Subcutaneous abdominal adipose tissue (tissue), 5 donors: ENCODE results near the gene FAM117A.

Experiments
- H3K27ac ChIP-seq: one replicate; pipeline ENCODE4 v1.7.0; 2013; ENCODE audit warnings: low read depth, mild to moderate bottlenecking, inconsistent platforms, low read length, moderate library complexity
- H3K27me3 ChIP-seq, 5 donors: one replicate each; pipeline ENCODE4 v1.7.0; 2013; ENCODE audit warnings: low read length in 5 of 5, inconsistent platforms in 1 of 5; ENCODE audit not compliant: control insufficient read depth in 5 of 5, insufficient read depth in 4 of 5
- H3K36me3 ChIP-seq, 5 donors: one replicate each; pipeline ENCODE4 v1.7.0; 2013; ENCODE audit warnings: low read length in 5 of 5; ENCODE audit not compliant: control insufficient read depth in 5 of 5, insufficient read depth in 5 of 5
- H3K4me1 ChIP-seq, 5 donors: one replicate each; pipeline ENCODE4 v1.7.0; 2013; ENCODE audit warnings: low read length in 5 of 5, mild to moderate bottlenecking in 3 of 5, moderate library complexity in 1 of 5; ENCODE audit not compliant: control insufficient read depth in 5 of 5, insufficient read depth in 5 of 5
- H3K4me3 ChIP-seq, 5 donors: one replicate each; pipeline ENCODE4 v1.7.0; 2013; ENCODE audit warnings: low read length in 5 of 5, low read depth in 1 of 5
- H3K9ac ChIP-seq, 5 donors: one replicate each; pipeline ENCODE4 v1.7.0; 2013; ENCODE audit warnings: low read length in 5 of 5, mild to moderate bottlenecking in 4 of 5, moderate library complexity in 3 of 5
- H3K9me3 ChIP-seq, 5 donors: one replicate each; pipeline ENCODE4 v1.7.0; 2013; ENCODE audit warnings: low read length in 5 of 5; ENCODE audit not compliant: control insufficient read depth in 5 of 5
- donor health status: healthy.
- donor health status: healthy.
- donor health status: healthy.
- donor health status: healthy.
- donor health status: healthy.

The FAM117A gene

GRCh38 chr17:49698005-49698404 is 65.9 kb downstream of the FAM117A start:
- Histone ChIP-seq H3K9ac (no peak overlapping the region), H3K4me1 (peaks cover 1 to 6% (median 6%) of the 10 kb centered on the region in 5 donors), H3K9me3 (no peaks in the 10 kb centered on the region), H3K36me3 (peaks cover 6 to 35% (median 35%) of the 10 kb centered on the region in 5 donors), H3K4me3 (no peak overlapping the region), H3K27me3 (no peaks in the 10 kb centered on the region), H3K27ac (no peak overlapping the region)

GRCh38 chr17:49696233-49696761 is 67.6 kb downstream of the FAM117A start:
- peaks cover 3 to 19% (median 17%) of the 10 kb centered on the region in 5 donors for H3K36me3 ChIP-seq
- no peak overlapping the region for H3K27ac ChIP-seq
- no peak overlapping the region for H3K9ac ChIP-seq

GRCh38 chr17:49695698-49696232 is 68.2 kb downstream of the FAM117A start:
- peaks cover 0 to 13% (median 12%) of the 10 kb centered on the region in 5 donors for H3K36me3 ChIP-seq
- H3K9me3 ChIP-seq, result no peaks in the 10 kb centered on the region
- no peak overlapping the region for H3K9ac ChIP-seq
- H3K27me3 ChIP-seq, result peaks cover 0 to 2% (median 0%) of the 10 kb centered on the region in 5 donors
- H3K27ac ChIP-seq, result no peak overlapping the region
- no peak overlapping the region for H3K4me3 ChIP-seq
- H3K4me1 ChIP-seq, result peaks cover 1 to 17% (median 6%) of the 10 kb centered on the region in 5 donors

More at GRCh38 chr17:49696233-49696761, 67.6 kb downstream of the FAM117A start:
- Histone ChIP-seq H3K4me3 (no peak overlapping the region), H3K27me3 (peaks cover 0 to 2% (median 0%) of the 10 kb centered on the region in 5 donors), H3K9me3 (no peaks in the 10 kb centered on the region), H3K4me1 (peaks cover 1 to 12% (median 6%) of the 10 kb centered on the region in 5 donors)

GRCh38 chr17:49694847-49695697 is 68.9 kb downstream of the FAM117A start:
- Histone ChIP-seq H3K4me3 (peak overlapping the region in 1 of 5 donors; percentile 29), H3K36me3 (peaks cover 0 to 7% (median 5%) of the 10 kb centered on the region in 5 donors), H3K9me3 (no peaks in the 10 kb centered on the region), H3K9ac (no peak overlapping the region), H3K27ac (no peak overlapping the region), H3K27me3 (peaks cover 0 to 2% (median 0%) of the 10 kb centered on the region in 5 donors), H3K4me1 (peaks cover 1 to 20% (median 6%) of the 10 kb centered on the region in 5 donors)

- peaks cover 0 to 2% (median 0%) of the 10 kb centered on the region in 5 donors for H3K27me3 ChIP-seq
- no peak overlapping the region for H3K4me3 ChIP-seq
- H3K4me1 ChIP-seq, result peaks cover 0 to 35% (median 12%) of the 10 kb centered on the region in 5 donors
- H3K36me3 ChIP-seq, result no peaks in the 10 kb centered on the region
- H3K9ac ChIP-seq, result no peak overlapping the region
- no peak overlapping the region for H3K27ac ChIP-seq
- H3K9me3 ChIP-seq, result no peaks in the 10 kb centered on the region
These were observed 71.2 kb downstream of the FAM117A start for GRCh38 chr17:49692751-49693150.

DNA sequence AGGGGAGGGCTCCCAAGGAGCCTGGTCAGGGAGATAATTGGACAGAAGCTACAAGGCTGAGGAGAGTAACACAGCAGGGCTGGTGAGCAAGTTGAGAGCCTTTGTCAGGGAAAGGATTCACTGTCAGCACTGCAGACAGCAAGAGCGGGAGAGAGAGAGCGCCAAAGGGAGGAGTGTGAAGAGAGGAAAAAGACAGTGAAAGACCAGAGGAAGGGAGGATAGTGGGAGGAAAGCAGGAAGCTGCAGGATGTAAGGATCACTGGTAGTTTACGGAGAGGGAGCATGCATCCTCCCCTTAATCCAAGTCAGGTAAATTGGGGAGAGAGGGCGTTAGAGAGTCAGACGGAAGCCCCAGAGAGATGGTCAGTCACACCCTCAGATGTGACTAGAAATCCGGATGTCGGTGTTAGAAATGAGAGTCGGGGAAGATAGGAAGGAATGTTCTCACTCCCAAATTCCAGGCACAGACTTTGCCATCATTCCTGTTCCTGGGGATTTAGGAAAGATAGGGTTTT is 72.2 kb downstream of the FAM117A start:
- Histone ChIP-seq H3K9me3 (no peaks in the 10 kb centered on the region), H3K36me3 (no peaks in the 10 kb centered on the region), H3K9ac (no peak overlapping the region), H3K4me3 (no peak overlapping the region), H3K27me3 (peaks cover 0 to 2% (median 0%) of the 10 kb centered on the region in 5 donors), H3K27ac (no peak overlapping the region), H3K4me1 (peaks cover 0 to 40% (median 13%) of the 10 kb centered on the region in 5 donors)

DNA sequence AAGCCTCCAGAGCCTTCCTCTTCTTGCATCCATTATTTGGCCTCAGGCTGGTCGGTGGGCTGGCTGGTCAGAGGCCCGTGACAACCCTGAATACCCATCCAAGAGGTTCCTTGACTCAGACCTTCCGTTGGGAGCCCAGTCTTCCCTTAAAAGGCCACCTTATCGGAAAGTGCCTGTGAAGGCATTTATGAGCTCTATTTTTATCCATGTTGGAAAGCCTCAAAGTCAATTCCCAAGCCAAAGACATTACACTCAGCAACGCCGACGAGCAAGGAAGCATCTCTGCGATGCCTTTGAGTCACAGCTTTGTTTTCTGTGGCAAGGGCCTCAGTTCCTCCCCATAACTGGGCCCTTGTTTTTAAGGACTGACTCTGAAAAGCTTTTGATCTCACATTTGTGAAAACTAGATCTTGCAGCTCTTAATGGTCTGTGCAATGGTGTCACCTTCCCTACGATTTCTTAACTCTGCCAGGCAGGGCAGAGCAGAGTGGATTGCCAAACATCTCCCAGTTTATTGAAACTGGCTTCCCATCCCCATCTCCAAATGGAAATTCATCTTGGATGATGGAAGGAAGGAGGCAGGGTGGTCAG is 72.8 kb downstream of the FAM117A start:
- Histone ChIP-seq H3K27ac (no peak overlapping the region), H3K36me3 (no peaks in the 10 kb centered on the region), H3K9ac (peak overlapping the region in 1 of 5 donors; percentile 14), H3K9me3 (no peaks in the 10 kb centered on the region), H3K27me3 (peaks cover 0 to 2% (median 0%) of the 10 kb centered on the region in 5 donors), H3K4me3 (no peak overlapping the region), H3K4me1 (peaks cover 0 to 40% (median 13%) of the 10 kb centered on the region in 5 donors)

- no peaks in the 10 kb centered on the region for H3K9me3 ChIP-seq
These were observed 73.7 kb downstream of the FAM117A start for GRCh38 chr17:49690256-49690655.

DNA sequence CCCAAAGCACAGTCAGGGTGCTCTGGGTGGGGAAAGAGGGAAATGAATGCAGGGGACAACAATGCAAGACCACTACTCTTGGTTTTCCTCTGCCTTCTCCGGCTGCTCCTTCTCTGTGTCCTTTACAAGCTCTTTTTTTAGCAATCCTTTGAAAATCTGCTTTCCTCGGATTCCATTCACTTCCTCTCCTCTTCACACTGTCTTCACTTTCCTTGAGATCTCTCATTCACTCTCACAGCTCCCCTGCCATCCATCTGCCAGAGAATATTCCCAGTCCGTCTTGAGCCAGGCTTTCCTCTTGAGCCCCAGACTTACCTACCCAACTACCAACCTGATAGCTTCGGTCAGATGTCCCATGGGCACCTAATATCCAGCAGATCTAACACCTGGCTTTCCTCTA is 75.1 kb downstream of the FAM117A start:
- Histone ChIP-seq H3K9ac (peak overlapping the region in 1 of 5 donors; percentile 46), H3K27me3 (peaks cover 0 to 2% (median 0%) of the 10 kb centered on the region in 5 donors), H3K27ac (no peak overlapping the region), H3K9me3 (no peaks in the 10 kb centered on the region), H3K4me1 (peaks cover 0 to 34% (median 10%) of the 10 kb centered on the region in 5 donors), H3K4me3 (peak overlapping the region in 2 of 5 donors; percentile 9 to 11), H3K36me3 (no peaks in the 10 kb centered on the region)

More at GRCh38 chr17:49690256-49690655, 73.7 kb downstream of the FAM117A start:
- Histone ChIP-seq H3K36me3 (no peaks in the 10 kb centered on the region), H3K9ac (peak overlapping the region in 1 of 5 donors; percentile 51), H3K27ac (no peak overlapping the region), H3K4me1 (peaks cover 0 to 39% (median 12%) of the 10 kb centered on the region in 5 donors), H3K27me3 (peaks cover 0 to 2% (median 0%) of the 10 kb centered on the region in 5 donors), H3K4me3 (no peak overlapping the region)
